KMS-11 (cell line): ENCODE measurements around the gene OR2D3.
"Not testable (repeated sequence)": the region's sequence is repeated elsewhere in the genome, so short reads cannot be mapped to it uniquely, and the experiment has no call there.

Experiments used
- H2AFZ ChIP-seq: fragments of 200-600 bp; sonication (generic); 2 replicates; pipeline ENCODE4 v1.6.1; 2016; ENCODE audit warnings: antibody characterized with exemption, mixed run types, low read depth
- H3K27ac ChIP-seq: fragments of 200-600 bp; sonication (generic); 2 replicates; pipeline ENCODE4 v1.6.1; 2016; ENCODE audit warnings: mild to moderate bottlenecking, mixed run types
- H3K27me3 ChIP-seq: fragments of 200-600 bp; sonication (generic); 2 replicates; pipeline ENCODE4 v1.6.1; 2017; ENCODE audit warnings: mild to moderate bottlenecking, low read depth, mixed run types, moderate library complexity; ENCODE audit not compliant: insufficient read depth
- H3K36me3 ChIP-seq: fragments of 200-600 bp; sonication (generic); 2 replicates; pipeline ENCODE4 v1.6.1; 2017; ENCODE audit warnings: mild to moderate bottlenecking, mixed run types; ENCODE audit not compliant: insufficient read depth
- H3K4me1 ChIP-seq: fragments of 200-600 bp; sonication (generic); 2 replicates; pipeline ENCODE4 v1.6.1; 2016; ENCODE audit warnings: mild to moderate bottlenecking, low read depth, mixed run types; ENCODE audit not compliant: poor library complexity, severe bottlenecking
- H3K4me2 ChIP-seq: fragments of 200-600 bp; sonication (generic); 2 replicates; pipeline ENCODE4 v1.7.0; 2016; ENCODE audit warnings: mild to moderate bottlenecking, mixed run types
- H3K4me3 ChIP-seq: fragments of 200-600 bp; sonication (generic); IDR thresholded peaks from 2 replicates; pipeline ENCODE4 v1.6.1; 2017; ENCODE audit warnings: low read depth, low read length, mixed read lengths; ENCODE audit not compliant: insufficient read depth
- H3K79me2 ChIP-seq: fragments of 200-600 bp; sonication (generic); 2 replicates; pipeline ENCODE4 v1.6.1; 2016; ENCODE audit warnings: low read depth, mixed run types; ENCODE audit not compliant: insufficient read depth
- H3K9ac ChIP-seq: fragments of 200-600 bp; sonication (generic); 2 replicates; pipeline ENCODE4 v1.6.1; 2016; ENCODE audit warnings: mild to moderate bottlenecking, mixed run types
- H4K20me1 ChIP-seq: fragments of 200-600 bp; sonication (generic); 2 replicates; pipeline ENCODE4 v1.6.1; 2016; ENCODE audit warnings: mild to moderate bottlenecking, mixed run types; ENCODE audit not compliant: insufficient read depth
- TF ChIP-seq, protein P1 (sequence below): fragments of 200-600 bp; sonication (generic); conservative IDR thresholded peaks from 2 replicates; pipeline ENCODE4 v1.6.1; 2017; ENCODE audit warnings: low read depth, mild to moderate bottlenecking, antibody characterized with exemption, low read length, moderate library complexity, mixed read lengths

OR2D3 gene

GRCh38 chr11:6931146-6931713 is 10.4 kb downstream of the OR2D3 start:
- Histone ChIP-seq H3K27ac (no peak overlapping the region), H3K4me1 (peaks cover 36% of the 10 kb centered on the region), H2AFZ (no peak overlapping the region), H3K27me3 (no peaks in the 10 kb centered on the region), H3K4me3 (no peak overlapping the region), H4K20me1 (no peaks in the 10 kb centered on the region), H3K36me3 (peaks cover 6% of the 10 kb centered on the region; the same call in 1 of the 2 replicates), H3K9ac (no peak overlapping the region), H3K4me2 (no peak overlapping the region), H3K79me2 (peaks cover 18% of the 10 kb centered on the region; the same call in 1 of the 2 replicates)
- TF ChIP-seq, protein P1, sequence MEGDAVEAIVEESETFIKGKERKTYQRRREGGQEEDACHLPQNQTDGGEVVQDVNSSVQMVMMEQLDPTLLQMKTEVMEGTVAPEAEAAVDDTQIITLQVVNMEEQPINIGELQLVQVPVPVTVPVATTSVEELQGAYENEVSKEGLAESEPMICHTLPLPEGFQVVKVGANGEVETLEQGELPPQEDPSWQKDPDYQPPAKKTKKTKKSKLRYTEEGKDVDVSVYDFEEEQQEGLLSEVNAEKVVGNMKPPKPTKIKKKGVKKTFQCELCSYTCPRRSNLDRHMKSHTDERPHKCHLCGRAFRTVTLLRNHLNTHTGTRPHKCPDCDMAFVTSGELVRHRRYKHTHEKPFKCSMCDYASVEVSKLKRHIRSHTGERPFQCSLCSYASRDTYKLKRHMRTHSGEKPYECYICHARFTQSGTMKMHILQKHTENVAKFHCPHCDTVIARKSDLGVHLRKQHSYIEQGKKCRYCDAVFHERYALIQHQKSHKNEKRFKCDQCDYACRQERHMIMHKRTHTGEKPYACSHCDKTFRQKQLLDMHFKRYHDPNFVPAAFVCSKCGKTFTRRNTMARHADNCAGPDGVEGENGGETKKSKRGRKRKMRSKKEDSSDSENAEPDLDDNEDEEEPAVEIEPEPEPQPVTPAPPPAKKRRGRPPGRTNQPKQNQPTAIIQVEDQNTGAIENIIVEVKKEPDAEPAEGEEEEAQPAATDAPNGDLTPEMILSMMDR = no peak

GRCh38 chr11:6932145-6932544 is 11.3 kb downstream of the OR2D3 start:
- H3K79me2 ChIP-seq = peaks cover 18% of the 10 kb centered on the region; the same call in 1 of the 2 replicates
- no peak overlapping the region for H3K27ac ChIP-seq

DNA sequence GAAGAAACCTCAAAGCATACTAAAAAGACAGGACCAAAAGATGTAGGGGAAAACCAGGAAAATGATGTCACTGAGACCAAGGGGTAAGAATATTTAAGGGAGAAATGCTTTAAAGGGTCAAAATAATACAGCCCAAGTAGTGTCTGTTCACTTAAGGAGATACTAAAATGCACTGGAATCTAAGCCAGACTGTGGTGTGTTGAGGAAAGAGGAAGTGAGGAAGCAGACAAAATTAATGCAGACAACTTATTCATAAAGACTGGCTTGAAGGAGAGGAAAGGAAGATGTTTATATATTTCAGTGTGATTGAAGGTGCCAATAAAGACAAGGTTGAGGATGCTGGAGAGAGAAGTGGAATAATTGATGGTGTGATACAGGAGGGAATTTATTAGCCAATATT is 21.2 kb downstream of the OR2D3 start:
- no peaks in the 10 kb centered on the region; the same call in 1 of the 2 replicates for H3K36me3 ChIP-seq
- no peaks in the 10 kb centered on the region for H4K20me1 ChIP-seq
- no peak overlapping the region for H3K27ac ChIP-seq
- H2AFZ ChIP-seq = no peak overlapping the region
- TF ChIP-seq, protein P1 = no peak
- no peak overlapping the region for H3K4me3 ChIP-seq
- H3K27me3 ChIP-seq = no peaks in the 10 kb centered on the region
- no peak overlapping the region for H3K9ac ChIP-seq
- peaks cover 19% of the 10 kb centered on the region for H3K4me1 ChIP-seq
- no peak overlapping the region for H3K4me2 ChIP-seq
- H3K79me2 ChIP-seq = no peaks in the 10 kb centered on the region

More at GRCh38 chr11:6932145-6932544, 11.3 kb downstream of the OR2D3 start:
- no peak overlapping the region for H2AFZ ChIP-seq
- H4K20me1 ChIP-seq = no peaks in the 10 kb centered on the region
- peaks cover 6% of the 10 kb centered on the region; the same call in 1 of the 2 replicates for H3K36me3 ChIP-seq
- H3K27me3 ChIP-seq = no peaks in the 10 kb centered on the region
- H3K9ac ChIP-seq = no peak overlapping the region
- H3K4me1 ChIP-seq = peaks cover 46% of the 10 kb centered on the region
- no peak overlapping the region for H3K4me3 ChIP-seq
- TF ChIP-seq, protein P1 = no peak
- H3K4me2 ChIP-seq = no peak overlapping the region

DNA sequence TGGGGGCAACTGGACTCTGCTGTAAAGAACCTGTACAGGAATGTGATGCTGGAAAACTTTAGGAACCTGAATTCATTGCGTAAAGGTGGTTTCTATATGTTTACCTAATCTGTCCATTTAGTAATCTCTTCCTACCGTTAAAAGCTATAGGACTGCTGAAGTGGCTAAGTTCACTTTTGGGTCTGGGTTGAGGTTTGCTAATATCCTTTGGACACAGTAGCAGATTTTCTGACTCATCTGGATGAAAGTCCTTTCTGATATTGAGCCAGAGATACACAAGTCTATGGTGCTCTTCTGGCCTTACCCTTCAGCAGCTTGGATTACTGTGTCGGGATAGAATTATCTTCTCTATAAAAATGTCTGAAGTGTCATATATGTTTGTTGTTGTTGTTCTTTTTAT is 22.3 kb downstream of the OR2D3 start:
- no peaks in the 10 kb centered on the region for H3K79me2 ChIP-seq

DNA sequence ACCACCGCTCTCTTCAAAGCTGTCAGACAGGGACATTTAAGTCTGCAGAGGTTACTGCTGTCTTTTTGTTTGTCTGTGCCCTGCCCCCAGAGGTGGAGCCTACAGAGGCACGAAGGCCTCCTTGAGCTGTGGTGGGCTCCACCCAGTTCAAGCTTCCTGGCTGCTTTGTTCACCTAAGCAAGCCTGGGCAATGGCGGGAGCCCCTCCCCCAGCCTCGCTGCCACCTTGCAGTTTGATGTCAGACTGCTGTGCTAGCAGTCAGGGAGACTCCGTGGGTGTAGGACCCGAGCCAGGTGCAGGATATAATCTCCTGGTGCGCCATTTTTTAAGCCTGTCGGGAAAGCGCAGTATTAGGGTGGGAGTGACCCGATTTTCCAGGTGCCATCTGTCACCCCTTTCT is 33.4 kb downstream of the OR2D3 start:
- H3K4me2 ChIP-seq, H3K36me3 ChIP-seq, H3K27ac ChIP-seq, H4K20me1 ChIP-seq, H3K27me3 ChIP-seq, H3K4me1 ChIP-seq, H3K79me2 ChIP-seq, H3K9ac ChIP-seq, H2AFZ ChIP-seq, H3K4me3 ChIP-seq: not testable (repeated sequence)

More for the DNA sequence above, 22.3 kb downstream of the OR2D3 start:
- Histone ChIP-seq H3K9ac (no peak overlapping the region), H3K4me1 (peaks cover 16% of the 10 kb centered on the region), H2AFZ (no peak overlapping the region), H3K27me3 (no peaks in the 10 kb centered on the region), H3K4me3 (no peak overlapping the region), H4K20me1 (no peaks in the 10 kb centered on the region), H3K27ac (no peak overlapping the region), H3K36me3 (no peaks in the 10 kb centered on the region; the same call in 1 of the 2 replicates), H3K4me2 (no peak overlapping the region)
- TF ChIP-seq, protein P1 = no peak
